Body of pancreas (tissue), 4 donors: Measurements from ENCODE around the gene RINL.

Experiments used
- CTCF ChIP-seq, 7 experiments: fragments of 450-650 bp in 4 of 7; fragments of 200-600 bp in 3 of 7; sonication (generic) in 3 of 7; IDR thresholded peaks; one replicate each; pipeline ENCODE4 v1.5.1; 2016 to 2019; ENCODE audit warnings: antibody characterized with exemption in 7 of 7
- POLR2A ChIP-seq, 3 donors: fragments of 450-650 bp; IDR thresholded peaks; one replicate each; pipeline ENCODE4 v1.6.1; 2016; ENCODE audit warnings: antibody characterized with exemption in 3 of 3, mild to moderate bottlenecking in 2 of 3

GRCh38 chr19:38841180-38841766, 36.8 kb downstream of the RINL start:
- TF ChIP-seq CTCF (IDR thresholded peaks at IDR 0.05) (no peak), POLR2A (IDR thresholded peaks at IDR 0.05) (no peak)
